SHP77 (cell line): ENCODE data around the gene OR4Q3.
"Not testable (repeated sequence)": the region's sequence is repeated elsewhere in the genome, so short reads cannot be mapped to it uniquely, and the experiment has no call there.

ENCODE experiments used
- DNase-seq, 2 experiments: peaks; one replicate each; lab custom pipeline; 2025; lab: John Stamatoyannopoulos, UW

The OR4Q3 gene

DNA sequence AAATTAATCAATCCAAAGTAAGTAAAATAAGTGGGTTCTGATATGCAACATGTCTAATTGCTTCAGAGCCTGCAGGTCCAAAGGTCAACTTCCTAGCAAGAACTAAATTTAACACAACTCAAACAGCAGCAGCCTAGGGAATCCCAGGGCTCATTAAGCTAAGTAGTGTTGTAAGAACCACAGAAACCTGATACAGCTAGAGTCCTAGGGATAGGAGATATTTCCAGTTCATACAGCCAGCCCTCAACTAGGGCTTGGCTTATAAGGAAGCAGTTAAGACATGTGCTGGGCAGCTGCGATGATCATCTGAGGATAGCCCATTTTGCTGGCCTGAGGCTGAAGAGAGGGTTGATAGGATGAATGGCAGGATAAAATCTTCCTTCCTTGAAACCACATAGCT, at the start of gene OR4Q3:
TSS of gene OR4Q3 (plus strand) at position 316 of the 400 bp plus-strand sequence.
- DNase-seq, result no peak

DNA sequence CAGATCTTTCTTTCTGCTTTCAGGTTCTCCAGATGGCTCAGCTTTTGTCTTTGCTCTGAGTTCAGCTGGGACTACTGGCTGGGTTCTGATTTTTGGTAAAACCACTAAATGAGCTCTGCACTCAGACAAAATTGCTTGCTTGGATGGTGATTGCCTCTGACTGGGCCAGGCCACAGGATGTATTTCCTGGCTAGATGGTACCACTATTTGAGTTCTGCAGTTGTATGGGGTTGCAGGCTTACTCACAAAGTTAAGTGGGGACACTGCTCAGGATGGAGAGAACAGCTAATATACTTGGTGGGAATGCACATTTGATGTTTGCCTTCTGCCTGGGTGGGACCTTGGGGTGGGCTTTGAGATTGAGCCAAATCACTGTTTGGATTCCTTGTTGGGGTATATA, 14.0 kb upstream of the OR4Q3 start:
- no peak for DNase-seq

DNA sequence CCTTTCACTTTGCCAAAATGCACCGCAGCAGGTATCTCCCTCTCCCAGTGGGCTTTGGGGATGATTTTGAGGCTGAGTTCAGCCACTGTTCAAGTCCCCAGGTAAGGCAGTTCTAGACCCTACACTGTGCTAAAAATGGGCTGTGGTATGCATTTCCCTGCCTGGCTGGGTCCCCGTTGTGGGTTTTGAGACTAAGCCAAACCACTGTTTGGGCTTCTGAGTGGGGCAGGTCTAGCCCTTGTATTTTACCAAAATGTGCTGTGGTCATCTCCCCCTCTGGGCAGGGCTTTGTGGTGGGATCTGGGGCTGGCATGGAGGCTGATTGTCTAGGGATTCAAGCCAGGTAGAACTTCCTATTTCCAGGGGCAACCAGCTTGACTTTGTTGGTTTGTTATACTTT, 13.6 kb upstream of the OR4Q3 start:
- no peak for DNase-seq

- not testable (repeated sequence) for DNase-seq
Measured at GRCh38 chr14:19733893-19734292, 9.5 kb upstream of the OR4Q3 start.

- DNase-seq, result not testable (repeated sequence)
Measured at GRCh38 chr14:19752316-19752715, 8.9 kb downstream of the OR4Q3 start.

DNA sequence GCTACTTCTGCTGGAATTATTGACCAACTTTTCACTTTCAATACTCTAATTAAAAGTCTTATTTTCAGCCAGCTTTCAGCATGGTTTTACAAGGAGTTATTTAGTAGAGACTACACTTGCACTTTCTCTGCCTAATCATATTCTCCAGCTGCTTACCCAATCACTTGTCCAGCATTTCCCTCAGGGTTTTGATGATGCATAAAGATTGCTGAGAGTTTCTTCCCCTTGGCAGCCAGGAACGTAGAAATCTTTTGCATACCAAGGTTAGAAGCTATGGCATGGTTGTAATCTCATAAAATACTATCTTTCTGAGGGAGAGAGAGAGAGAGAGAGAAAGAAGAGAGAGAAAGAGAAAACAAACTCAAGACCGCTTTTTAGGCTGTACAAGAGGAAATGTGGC, 10.8 kb downstream of the OR4Q3 start:
- DNase-seq, result no peak

DNA sequence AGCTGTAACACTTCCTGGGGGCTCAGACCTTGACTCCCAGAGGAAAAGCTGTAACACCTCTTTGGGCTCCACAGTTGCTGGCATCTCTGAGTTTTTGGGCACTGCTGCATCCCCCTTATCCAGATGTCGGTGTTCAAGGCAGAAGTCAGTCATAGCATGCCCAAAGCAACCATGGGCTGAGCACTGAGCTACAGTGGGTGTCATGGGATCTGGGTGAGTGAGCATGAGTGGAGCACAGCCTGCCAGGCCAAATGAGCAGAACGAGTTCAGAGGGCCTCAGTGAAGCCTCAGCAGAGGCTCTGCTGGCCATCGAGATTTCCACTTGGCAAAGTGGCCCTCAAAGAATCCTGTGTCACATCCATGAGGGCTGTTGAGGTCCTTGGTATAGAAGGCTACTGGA, 28.1 kb downstream of the OR4Q3 start:
- DNase-seq, result not testable (repeated sequence)

GRCh38 chr14:19771895-19772430, 28.6 kb downstream of the OR4Q3 start:
- no peak for DNase-seq

DNA sequence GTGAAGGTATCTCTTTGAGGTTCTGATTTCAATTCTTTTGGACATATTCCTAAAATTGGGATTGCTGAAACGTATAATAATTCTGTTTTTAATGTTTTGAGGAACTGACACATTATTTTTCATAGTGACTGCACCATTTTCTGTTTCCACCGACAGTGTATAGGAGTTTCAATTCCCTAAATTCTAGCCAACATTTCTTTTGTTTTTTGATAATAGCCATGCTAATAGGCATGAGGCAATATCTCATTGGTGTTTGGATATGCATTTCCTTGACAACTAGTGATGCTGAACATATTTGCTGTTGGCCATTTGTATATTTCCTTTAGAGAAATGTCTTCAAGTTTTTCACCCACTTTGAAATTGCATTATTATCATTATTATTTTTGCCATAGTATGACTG, 29.1 kb downstream of the OR4Q3 start:
- not testable (repeated sequence) for DNase-seq

DNA sequence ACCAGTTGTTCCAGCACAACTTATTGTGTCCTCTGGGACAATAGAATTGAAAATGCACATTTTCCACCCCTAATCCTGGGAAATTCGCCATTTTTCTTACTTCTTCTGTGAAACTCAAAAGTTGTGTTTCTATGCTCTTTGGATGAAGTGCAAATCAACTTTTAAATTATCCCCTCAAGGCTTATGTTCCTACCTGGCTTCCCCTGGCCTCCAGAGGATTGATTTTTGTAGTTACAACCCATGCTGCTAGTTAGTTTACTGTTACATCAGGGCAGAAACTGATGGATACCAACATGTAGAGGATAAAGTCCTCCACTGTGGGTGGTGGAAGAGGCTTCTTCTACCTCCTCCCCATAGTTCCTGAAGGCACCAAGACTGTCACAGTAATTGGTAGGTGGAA, 29.8 kb downstream of the OR4Q3 start, which contains the start of gene OR4M1:
TSS of gene OR4M1 (plus strand) at position 301 of the 400 bp plus-strand sequence. CDS start 6,819 bp downstream, outside the sequence.
- not testable (repeated sequence) for DNase-seq

- DNase-seq, result no peak
Measured at GRCh38 chr14:19775587-19775986, 32.2 kb downstream of the OR4Q3 start.

- not testable (repeated sequence) for DNase-seq
Measured at GRCh38 chr14:19785848-19786247, 42.5 kb downstream of the OR4Q3 start.

DNA sequence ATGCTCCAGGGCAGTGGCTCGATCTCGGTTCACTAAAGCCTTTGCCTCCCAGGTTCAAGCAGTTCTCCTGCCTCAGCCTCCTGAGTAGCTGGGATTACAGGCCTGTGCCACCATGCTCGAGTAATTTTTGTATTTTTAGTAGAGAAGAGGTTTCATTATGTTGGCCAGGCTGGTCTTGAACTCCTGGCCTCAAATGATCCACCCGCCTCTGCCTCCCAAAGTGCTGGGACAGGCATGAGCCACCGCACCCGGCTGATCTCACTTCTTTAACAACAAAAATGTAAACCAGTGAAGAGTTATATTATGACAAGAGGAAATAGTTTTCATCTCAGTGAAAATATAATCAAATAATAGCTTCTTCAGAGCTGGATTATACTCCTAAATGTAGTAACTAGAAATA, 43.9 kb downstream of the OR4Q3 start:
- not testable (repeated sequence) for DNase-seq

- DNase-seq, result not testable (repeated sequence)
Measured at GRCh38 chr14:19788150-19788549, 44.8 kb downstream of the OR4Q3 start.

GRCh38 chr14:19796520-19797108, 53.2 kb downstream of the OR4Q3 start:
- DNase-seq, result peak in 1 of 2 experiments; percentile 10
